Bronchial epithelial cell (primary cell): ENCODE measurements around the gene KIAA0930. TPM values are rescaled to one million over a fixed set of nuclear protein-coding genes. Genes with fewer than 3 reads are reported as not detected.

Experiments
- DNase-seq: peaks from one replicate; pipeline ENCODE4 v3.0.0-alpha.2; 2010; ENCODE audit warnings: low read depth
- FAIRE-seq: peaks from 2 replicates; lab custom pipeline; 2011; peaks lifted over from hg19 to GRCh38; lab: Jason Lieb, UNC
- H3K27me3 ChIP-seq: 2 replicates; pipeline ENCODE4 v1.5.1; 2011; ENCODE audit warnings: low read length; ENCODE audit not compliant: control insufficient read depth, insufficient read depth
- H3K36me3 ChIP-seq: 2 replicates; pipeline ENCODE4 v1.5.1; 2011; ENCODE audit warnings: low read length; ENCODE audit not compliant: control insufficient read depth, insufficient read depth
- H3K4me3 ChIP-seq: 2 replicates; pipeline ENCODE4 v1.5.1; 2011; ENCODE audit warnings: mild to moderate bottlenecking, low read depth, low read length, control low read depth
- total RNA-seq: library from RNA; depleted of rRNA; stranded (reverse); fragments of >200 nt; gene quantifications from 2 replicates; pipeline ENCODE4 v1.2.1, GENCODE V29; 2014
- TF ChIP-seq, protein P1 (sequence below): IDR thresholded peaks from 2 replicates; pipeline ENCODE4 v1.5.1; 2011; ENCODE audit warnings: mild to moderate bottlenecking, moderate library complexity, low read length, control low read depth, inconsistent platforms; ENCODE audit not compliant: insufficient read depth, severe bottlenecking

The KIAA0930 gene
- total RNA-seq, 1 donor from 2014 or later: 78.5 TPM

DNA sequence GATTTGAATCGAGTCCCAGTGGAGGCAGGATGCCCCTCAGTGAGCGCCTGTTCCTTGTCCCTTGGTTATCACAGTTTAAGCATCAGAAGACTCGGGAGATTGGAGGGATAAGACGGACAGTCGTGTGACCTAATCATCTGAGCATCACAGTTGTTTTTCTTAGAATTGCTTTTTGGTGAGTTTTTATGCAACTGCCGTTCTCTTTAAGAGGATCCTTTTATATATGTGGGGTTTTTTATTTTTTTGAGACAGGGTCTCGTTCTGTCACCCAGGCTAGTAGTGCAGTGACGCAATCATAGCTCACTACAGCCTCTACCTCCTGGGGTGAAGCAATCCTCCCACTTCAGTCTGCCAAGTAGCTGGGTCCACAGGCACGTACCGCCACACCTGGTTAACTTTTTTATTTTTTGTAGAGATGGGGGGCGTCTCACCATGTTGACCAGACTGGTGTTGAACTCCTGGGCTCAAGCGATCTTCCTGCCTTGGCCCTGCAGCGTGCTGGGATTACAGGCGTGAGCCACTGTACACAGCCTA lies 60.5 kb downstream of the KIAA0930 start:
- no peak for FAIRE-seq
- no peak overlapping the region for H3K4me3 ChIP-seq
- H3K36me3 ChIP-seq: peaks cover 25% of the 10 kb centered on the region
- TF ChIP-seq, protein P1, sequence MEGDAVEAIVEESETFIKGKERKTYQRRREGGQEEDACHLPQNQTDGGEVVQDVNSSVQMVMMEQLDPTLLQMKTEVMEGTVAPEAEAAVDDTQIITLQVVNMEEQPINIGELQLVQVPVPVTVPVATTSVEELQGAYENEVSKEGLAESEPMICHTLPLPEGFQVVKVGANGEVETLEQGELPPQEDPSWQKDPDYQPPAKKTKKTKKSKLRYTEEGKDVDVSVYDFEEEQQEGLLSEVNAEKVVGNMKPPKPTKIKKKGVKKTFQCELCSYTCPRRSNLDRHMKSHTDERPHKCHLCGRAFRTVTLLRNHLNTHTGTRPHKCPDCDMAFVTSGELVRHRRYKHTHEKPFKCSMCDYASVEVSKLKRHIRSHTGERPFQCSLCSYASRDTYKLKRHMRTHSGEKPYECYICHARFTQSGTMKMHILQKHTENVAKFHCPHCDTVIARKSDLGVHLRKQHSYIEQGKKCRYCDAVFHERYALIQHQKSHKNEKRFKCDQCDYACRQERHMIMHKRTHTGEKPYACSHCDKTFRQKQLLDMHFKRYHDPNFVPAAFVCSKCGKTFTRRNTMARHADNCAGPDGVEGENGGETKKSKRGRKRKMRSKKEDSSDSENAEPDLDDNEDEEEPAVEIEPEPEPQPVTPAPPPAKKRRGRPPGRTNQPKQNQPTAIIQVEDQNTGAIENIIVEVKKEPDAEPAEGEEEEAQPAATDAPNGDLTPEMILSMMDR: no peak
- H3K27me3 ChIP-seq: no peaks in the 10 kb centered on the region
- DNase-seq: no peak

GRCh38 chr22:45179276-45180049 lies 61.2 kb downstream of the KIAA0930 start:
- H3K27me3 ChIP-seq: no peaks in the 10 kb centered on the region
- DNase-seq (no peak), FAIRE-seq (no peak)
- H3K4me3 ChIP-seq: no peak overlapping the region
- peaks cover 22% of the 10 kb centered on the region for H3K36me3 ChIP-seq
- TF ChIP-seq, protein P1: no peak

DNA sequence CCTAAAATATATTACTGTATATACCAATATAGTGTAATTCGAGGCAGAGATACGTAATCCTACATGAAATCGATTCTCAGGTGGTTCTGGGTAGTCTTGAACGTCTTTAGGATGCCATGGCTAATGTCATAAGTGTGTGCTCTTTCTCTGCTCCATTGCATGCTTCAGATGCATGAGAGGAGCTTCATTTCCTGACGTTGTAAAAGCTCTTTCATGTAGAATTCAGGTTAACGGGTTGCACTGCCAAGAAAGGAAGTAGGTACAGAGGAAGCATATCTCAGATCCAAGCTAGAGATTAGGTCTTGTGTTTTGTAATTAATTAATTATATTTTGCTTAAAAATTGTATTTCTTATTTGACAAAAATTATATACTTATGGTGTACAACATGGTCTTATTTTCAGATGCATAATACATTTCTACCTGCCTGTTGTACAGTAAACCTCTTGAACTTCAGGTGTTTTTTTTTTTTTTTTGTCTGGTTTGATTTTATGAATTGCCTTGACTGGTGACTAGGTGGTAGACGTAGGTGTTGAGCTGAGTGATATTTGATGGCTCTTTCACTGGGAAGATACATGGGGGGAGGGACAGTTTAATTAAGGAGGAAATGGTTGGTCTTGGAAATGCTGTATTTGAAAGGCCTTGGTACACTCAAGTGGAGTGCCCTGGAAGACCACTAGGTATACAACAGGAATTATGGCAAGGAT lies 67.7 kb downstream of the KIAA0930 start:
- Histone ChIP-seq H3K36me3 (peaks cover 22% of the 10 kb centered on the region), H3K4me3 (no peak overlapping the region), H3K27me3 (no peaks in the 10 kb centered on the region)
- TF ChIP-seq, protein P1: no peak
- DNase-seq: no peak
- FAIRE-seq: no peak

GRCh38 chr22:45171830-45172229 lies 68.9 kb downstream of the KIAA0930 start:
- no peaks in the 10 kb centered on the region for H3K27me3 ChIP-seq
- TF ChIP-seq, protein P1: no peak
- no peak overlapping the region for H3K4me3 ChIP-seq
- DNase-seq (no peak), FAIRE-seq (no peak)
- H3K36me3 ChIP-seq: peaks cover 19% of the 10 kb centered on the region

DNA sequence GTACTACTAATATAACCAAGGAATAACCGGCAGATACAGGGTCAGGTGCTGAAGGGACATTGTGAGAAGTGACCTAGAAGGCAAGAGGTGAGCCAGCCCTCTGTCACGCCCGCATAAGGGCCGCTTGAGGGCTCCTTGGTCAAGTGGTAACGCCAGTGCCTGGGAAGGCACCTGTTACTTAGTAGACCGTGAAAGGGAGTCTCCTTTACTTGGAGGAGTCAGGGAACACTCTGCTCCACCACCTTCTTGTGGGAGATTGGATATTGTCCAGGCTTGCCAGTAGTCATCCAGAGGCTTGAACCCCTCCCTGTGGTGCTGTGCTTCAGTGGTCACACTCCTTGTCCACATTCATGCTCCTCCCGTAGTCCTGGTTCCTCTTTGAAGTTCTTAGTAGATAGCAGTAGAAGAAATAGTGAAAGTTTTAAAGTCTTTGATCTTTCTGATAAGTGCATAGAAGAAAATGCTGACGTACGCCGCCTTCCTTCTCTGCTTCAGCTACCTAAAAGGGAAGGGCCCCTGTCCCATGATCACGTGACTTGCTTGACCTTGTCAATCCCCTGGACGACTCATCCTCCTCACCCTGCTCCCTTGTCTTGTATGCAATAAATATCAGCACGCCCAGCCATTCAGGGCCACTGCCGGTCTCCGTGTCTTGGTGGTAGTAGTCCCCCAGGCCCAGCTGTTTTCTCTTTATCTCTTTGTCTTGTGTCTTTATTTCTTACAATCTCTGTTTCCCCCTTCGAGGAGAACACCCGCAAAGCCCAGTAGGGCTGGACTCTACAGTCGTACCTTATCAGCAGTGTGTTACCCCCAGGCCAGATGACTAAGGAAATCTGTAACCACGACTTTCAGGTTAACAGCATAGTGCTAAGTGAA lies 70.9 kb downstream of the KIAA0930 start:
- Histone ChIP-seq H3K36me3 (peaks cover 14% of the 10 kb centered on the region), H3K27me3 (no peaks in the 10 kb centered on the region), H3K4me3 (no peak overlapping the region)
- FAIRE-seq: no peak
- TF ChIP-seq, protein P1: no peak
- DNase-seq: no peak
